Stimulated activated naive CD4-positive, alpha-beta T cell (primary cell): ENCODE data around the gene RPH3AL.
"Not testable (repeated sequence)": the region's sequence is repeated elsewhere in the genome, so short reads cannot be mapped to it uniquely, and the experiment has no call there.

Source experiments
- DNase-seq, 6 experiments: peaks; one replicate each; lab custom pipeline; 2025; lab: John Stamatoyannopoulos, UW

Gene RPH3AL

DNA sequence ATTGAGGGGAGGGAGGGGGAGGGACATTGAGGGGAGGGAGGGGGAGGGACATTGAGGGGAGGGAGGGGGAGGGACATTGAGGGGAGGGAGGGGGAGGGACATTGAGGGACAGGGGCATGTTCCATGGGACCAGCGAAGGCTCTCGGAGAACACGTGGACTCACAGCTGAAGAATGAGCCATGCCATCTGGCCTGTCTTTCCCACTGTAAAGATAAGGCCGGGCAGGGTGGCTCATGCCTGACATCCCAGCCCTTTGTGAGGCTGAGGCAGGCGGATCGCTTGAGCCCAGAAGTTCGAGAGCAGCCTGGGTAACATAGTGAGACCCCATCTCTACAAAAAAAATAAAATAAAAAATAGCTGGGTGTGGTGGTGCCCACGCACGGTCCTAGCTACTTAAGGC, 32.5 kb downstream of the RPH3AL start:
- DNase-seq: no peak

DNA sequence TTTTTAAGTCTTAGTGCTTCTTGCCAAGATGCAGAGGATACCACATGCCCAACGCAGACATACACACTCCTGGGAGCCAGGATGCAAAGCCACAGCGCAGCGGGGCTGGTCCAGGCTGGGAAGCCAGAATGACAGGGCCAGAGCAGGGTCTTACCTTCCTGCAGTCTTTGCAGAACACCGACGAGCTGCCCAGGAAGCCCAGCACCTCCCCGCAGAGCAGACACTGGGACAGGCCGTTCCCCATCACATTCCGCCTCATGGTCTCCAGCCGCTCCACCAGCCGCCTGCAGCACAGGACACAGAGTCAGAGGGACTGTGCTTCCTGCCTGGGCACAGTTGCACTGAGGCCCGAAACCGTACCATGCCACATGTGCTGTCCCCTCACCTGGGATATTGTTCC, 33.3 kb downstream of the RPH3AL start:
- no peak for DNase-seq

DNA sequence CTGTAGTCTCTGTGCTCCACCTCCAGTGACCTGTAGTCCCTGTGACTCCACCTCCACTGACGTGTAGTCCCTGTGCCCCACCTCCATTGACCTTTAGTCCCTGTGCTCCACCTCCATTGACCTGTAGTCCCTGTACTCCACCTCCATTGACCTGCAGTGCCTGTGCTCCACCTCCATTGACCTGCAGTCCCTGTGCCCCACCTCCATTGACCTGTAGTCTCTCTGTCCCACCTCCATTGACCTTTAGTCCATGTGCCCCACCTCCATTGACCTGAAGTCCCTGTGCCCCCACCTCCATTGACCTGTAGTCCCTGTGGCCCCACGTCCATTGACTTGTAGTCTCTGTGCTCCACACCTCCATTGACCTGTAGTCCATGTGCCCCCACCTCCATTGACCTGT, 35.5 kb downstream of the RPH3AL start:
- DNase-seq: not testable (repeated sequence)

DNA sequence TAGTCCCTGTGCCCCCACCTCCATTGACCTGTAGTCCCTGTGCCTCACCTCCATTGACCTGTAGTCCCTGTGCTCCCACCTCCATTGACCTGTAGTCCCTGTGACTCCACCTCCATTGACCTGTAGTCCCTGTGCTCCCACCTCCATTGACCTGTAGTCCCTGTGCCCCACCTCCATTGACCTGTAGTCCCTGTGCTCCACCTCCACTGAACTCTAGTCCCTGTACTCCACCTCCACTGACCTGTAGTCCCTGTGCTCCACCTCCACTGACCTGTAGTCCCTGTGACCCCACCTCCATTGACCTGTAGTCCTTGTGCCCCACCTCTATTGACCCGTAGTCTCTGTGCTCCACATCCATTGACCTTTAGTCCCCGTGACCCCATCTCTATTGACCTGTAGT, 37.2 kb downstream of the RPH3AL start:
- not testable (repeated sequence) for DNase-seq

DNA sequence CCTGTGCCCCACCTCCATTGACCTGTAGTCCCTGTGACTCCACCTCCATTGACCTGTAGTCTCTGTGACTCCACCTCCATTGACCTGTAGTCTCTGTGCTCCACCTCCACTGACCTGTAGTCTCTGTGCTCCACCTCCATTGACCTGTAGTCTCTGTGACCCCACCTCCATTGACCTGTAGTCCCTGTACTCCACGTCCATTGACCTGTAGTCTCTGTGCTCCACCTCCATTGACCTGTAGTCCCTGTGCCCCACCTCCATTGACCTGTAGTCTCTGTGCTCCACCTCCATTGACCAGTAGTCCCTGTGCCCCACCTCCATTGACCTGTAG, 38.0 kb downstream of the RPH3AL start:
- not testable (repeated sequence) for DNase-seq

DNA sequence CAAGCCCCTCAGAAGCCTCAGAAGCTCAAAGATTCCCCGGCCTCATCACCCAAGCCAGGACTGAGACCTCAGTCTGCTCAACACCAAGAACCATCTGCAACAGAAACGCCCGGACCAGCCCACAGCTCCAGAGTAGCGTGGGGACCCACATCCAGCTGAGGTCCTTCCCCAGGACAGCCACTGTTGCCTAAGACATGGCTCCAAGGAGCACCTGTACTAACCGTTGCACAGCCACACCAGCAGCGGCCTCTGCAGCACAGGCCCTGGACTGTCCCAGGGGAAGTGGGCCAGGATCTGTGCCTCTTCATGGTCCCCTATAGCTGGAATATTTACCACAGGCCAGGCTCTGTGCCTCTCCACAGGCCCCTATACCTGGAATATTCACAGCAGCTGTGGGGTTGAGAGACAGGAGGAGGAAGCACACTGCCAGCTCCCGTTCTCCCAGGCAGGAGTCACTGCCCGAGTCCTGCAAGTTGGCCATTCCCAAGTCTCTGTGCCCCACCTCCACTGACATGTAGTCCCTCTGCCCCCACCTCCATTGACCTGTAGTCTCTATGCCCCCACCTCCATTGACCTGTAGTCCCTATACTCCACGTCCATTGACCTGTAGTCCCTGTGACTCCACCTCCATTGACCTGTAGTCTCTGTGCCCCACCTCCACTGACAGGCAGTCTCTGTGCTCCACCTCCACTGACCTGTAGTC, 38.5 kb downstream of the RPH3AL start:
- no peak for DNase-seq

DNA sequence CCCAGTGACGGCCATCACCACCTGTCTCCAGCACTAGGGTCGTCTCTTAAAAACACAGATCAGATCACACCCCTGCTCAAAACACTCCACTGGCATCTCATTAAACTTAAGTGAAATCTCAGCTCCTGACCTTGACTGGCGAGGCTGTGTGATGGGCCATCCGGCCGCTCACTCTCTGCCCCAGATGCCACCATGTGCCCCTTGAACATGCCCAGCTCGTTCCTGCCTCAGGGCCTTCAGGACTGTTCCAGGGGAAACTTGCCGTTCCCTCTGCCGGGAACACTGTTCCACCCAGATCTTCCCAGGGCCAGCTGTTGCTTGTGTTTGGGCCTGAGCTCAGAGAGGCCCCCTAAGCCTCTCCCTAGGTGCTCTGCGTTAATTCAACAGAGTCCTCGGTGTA, 39.4 kb downstream of the RPH3AL start:
- no peak for DNase-seq

DNA sequence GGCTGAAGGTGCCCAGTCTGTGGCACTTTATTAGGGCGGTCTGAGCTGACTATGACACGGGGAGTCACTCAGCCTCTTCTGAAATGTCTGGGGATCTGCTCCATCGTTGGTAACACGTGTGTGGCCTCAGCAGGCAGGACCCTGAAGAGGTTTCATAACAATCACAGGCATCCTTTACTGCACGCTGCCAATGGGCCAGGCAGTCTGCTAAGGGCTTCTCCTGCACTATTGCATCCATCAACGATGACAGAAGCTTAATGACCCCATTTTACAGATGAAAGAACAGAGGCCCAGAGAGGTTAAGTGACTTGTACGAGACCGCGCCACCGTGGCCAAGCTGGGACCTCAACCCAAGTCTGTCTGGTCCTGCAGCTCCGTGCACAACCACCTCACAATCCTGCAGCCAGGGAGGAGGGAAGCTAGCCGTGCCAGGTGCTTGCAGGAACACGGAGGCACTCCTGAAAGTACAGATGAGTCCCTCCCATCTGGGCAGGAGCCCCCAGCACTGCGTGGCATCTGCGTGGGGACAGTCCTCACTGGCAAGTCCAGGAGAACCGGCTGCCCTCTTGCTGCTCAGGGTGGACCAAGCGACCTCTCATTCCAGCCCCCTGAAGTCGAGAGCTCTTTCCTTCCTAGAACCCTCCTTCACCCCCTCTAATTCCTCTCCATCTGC, 40.0 kb downstream of the RPH3AL start:
- DNase-seq: no peak

DNA sequence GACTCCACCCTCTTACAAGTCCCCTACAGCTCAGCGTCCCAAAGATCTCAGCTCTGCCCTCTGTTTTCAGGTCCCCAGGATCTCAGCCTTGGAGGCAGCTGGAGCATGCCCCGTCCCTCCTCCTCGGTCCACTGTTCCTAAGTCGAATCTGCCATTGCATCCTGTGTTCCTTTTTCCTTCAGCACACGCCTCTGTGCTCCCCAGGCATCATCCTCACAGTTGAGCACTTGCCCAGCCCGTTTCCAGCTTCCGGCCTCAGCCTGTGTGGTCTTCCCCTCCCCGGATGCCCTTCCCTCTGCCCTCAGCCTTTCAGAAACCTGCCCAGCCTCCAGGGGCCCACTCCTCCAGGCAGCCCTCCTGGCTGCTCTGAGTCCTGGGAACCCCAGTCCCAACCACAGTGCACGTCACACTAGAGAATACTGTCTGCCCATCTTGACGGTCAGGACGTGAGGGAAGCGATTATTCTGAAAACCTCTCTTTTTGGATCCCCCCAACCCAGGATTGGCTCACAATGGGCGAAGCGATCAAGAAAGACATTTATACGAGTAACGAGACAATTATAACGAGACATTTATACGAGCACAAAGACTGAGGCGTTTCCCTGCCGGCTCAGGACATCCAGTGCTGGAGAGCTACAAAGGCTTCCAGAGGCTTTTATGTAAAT, 41.4 kb downstream of the RPH3AL start:
- DNase-seq: no peak

DNA sequence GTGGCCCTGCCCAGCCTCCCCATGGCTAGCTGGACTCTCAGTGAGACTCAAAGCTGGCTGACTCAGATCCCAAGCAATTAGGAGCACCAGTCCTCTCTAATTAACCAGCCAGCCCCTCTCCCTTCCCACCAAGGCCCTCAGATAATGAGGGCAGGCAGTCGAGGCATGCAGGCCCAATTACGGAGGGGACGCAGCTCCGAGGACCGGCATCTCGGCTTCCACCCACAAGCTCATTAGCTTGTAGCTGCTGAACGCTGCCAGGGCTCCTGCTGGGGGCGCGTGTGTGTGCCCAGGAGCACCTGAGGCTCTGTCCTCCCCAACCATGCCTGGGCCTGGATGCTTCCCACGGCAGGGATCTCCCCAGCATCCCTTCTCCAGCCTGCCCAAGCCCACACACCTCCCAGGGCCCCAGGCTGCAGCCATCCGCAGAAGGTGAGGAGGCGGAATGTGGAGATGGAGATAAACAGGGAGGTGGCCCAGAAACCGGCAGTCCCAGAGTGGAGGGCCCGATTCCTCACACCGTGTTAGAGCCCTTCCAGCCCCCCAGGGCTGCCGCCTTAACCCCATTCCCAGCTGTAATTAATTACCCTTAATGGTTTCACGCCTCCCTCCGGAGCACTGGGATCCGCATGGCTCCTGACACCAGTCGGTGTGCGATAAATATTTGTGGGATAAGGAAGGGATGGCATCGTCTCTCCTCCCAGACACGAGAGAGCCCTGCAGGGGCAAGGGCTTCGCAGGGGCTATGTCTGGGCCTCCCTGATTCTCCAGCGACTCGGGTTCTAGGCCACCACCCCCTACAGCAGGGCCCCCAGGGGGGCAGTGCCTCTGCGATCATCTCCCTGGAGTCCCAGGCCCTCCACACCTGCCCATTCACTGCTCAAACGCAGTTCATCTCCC, 42.2 kb downstream of the RPH3AL start:
- no peak for DNase-seq

DNA sequence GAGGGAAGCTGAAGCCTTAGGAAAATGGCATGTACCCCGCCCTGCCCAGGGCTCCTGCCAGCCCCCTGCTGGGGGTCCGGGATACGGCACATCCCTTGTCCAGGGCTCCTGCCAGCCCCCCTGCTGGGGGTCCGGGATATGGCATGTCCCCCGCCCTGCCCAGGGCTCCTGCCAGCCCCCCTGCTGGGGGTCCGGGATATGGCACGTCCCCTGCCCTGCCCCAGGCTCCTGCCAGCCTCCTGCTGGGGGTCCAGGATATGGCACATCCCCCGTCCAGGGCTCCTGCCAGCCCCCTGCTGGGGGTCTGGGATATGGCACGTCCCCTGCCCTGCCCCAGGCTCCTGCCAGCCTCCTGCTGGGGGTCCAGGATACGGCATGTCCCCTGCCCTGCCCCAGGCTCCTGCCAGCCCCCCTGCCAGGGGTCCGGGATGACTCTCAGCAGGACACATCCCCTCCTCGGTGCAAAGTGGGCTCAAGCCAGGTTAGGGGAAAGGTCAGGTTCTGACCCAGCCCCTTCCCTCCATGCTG, 43.2 kb downstream of the RPH3AL start:
- DNase-seq: no peak

DNA sequence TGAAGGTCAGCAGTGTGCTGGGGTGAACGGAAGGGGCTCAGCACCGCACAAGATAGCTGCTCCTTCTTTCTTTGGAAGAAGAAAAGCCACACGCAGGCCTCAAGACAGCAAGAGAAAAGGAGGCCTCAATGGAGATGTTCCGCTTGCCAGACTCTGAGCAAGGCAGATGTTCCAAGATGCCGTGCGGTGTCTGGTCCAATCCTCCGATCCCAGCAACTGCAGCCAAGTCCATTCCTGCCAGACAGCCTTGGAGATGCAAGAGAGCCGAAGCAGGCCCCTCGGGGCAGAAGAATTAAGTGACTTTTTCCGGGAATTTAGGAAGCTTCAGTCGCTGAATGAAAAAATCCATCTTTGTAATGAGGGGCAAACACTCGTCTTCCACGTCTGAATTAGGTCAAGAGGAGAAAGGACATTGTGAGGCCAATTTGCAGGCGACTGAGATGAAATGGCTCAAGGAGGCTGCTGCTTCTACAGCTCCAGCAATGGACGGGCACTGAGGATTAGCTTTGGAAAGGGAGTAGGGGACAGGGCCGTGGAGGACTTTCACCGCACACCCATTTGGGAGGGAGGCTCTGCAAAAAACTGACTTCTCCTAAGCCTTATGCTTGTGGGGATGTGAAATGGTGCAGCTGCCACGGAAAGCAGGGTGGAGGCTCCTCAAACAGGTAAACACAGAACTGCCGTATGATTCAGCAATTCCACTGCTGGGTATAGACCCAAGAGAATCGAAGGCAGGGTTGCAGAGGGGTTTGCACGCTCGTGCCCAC, 44.7 kb downstream of the RPH3AL start:
- DNase-seq: no peak

DNA sequence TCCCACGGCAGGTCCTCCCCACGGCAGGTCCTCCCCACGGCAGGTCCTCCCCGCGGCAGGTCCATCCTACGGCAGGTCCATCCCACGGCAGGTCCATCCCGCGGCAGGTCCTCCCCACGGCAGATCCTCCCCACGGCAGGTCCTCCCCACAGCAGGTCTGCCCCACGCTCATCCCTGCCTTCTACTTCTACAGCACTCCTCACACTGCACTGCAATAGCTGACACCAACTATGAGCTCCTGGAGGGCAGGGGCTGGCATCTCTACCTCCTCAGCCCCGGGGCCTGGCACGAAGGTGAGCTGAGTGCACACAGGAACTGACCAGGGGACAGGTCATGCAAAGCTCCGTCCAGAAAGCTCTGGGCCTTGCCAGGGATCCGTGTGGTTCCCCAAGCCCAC, 45.3 kb downstream of the RPH3AL start:
- no peak for DNase-seq

DNA sequence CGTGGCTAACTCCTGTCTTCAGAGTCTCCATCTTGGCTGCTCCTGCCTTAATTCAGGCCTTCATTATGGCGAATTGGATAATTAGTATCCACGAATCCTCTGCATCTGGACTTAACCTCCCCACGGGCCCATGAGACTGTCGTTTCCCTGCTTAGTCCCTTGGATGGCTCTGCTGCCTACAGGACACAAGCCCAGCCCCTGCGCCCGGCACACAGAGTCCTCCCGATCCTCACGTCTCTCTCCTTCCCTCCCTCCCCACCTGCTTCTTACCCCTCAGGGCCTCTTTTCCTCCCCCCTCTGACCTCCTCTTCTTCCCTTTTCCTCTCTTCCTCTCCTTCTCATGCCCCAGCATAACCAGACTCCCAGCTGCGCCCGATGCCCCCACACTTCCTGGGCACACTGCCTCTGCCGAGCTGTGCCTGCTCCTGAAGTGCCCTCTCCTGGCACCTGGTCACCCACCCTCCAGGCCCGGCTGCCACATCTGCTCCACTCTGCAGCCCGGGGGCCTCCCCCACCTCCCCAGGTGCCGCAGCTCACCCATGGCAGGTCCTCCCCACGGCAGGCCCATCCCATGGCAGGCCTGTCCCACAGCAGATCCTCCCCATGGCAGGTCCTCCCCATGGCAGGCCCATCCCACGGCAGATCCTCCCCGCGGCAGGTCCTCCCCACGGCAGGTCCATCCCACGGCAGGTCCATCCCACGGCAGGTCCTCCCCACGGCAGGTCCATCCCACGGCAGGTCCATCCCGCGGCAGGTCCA, 45.9 kb downstream of the RPH3AL start:
- DNase-seq: no peak

DNA sequence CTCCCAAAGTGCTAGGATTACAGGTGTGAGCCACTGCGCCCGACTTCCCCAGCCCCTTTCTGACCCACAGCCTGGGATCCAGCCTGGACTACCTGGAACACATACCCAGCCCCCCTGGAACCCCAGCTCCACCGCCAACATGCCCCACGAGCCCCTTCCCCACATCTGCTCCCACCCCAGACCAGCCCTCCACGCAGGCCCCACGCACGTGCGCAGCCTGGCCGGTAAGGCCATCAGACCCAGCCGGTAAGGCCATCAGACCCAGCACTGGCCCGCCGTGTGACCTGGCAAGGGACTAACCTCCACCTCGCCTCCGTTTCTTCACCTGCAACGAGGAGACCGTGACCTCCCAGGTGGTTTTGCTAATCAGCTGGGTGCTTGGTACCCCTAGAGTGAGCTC, 46.5 kb downstream of the RPH3AL start:
- no peak for DNase-seq

DNA sequence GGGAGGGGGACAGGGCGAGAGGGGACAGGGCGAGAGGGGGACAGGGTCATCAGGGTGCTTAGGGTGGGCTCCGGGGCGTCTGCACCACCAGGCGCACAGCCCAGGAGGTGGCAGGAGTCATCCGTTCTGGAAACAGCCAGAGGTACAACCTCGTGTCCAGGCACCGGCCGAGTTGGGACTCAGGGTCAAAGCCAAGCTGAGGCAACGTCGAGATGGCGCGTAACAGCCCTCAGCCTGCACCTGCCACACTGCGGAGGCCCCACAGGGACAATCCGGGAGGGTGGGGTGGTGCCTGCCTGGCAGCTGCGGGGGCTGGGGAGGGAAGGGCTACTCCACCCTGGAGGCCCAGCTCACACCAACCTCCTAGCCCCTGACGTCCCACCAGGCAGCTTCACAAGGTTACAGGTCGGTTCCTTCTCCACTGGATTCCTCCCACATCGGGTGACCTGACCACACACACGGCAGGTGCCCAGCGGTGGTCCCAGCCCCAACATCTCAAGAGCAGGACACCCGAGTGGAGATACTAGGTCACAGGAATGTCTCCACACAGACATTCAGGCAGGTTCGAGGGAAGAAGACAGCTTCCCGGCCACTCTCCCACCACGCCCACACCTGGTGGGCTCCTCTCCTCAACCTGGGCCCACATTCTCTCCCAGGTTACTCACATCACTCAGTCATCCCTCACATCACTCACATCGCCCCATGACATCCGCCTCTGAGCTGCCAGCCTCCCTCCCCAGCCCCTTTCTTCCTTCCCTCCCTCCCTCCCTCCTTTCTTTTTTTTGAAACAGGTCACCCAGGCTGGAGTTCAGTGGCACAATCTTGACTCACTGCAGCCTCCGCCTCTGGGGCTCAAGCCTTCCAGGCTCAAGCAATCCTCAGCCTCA, 47.3 kb downstream of the RPH3AL start:
- DNase-seq: no peak

DNA sequence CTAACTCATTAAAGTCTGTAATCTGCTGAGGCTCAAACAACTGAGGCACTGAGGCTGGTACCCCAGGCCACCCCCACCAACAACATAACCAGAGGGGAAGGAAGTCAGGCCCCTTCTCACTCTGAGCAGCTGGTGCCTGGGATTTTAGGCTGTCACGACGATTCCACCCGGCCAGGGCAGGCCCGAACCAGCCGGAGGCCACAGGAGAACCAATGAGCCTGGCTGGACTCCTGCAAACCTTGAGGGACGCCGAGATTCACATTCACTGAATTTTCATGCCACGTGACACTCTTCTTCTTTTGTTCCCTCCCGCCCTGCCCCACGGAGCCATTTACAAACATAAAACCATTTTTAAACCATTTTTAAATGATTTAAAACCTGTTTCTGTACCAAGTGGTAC, 48.1 kb downstream of the RPH3AL start:
- no peak for DNase-seq

DNA sequence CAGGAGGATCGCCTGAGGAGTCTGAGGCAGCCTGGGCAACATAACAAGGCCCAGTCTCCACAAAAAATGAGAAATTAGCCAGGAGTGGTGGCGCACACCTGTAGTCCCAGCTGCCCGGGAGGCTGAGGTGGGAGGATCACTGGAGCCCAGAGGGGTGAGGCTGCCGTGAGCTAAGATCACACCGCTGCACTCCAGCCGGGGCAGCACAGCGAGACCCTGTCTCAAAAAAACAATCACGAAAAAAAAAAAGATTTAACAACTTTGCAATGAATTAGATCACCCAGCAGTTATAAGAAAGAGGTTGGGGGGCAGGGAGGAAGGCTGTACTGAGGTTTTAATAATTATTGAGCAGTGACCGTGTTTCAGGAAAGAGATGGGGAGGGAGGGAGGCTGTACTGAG, 49.4 kb downstream of the RPH3AL start:
- DNase-seq: no peak

DNA sequence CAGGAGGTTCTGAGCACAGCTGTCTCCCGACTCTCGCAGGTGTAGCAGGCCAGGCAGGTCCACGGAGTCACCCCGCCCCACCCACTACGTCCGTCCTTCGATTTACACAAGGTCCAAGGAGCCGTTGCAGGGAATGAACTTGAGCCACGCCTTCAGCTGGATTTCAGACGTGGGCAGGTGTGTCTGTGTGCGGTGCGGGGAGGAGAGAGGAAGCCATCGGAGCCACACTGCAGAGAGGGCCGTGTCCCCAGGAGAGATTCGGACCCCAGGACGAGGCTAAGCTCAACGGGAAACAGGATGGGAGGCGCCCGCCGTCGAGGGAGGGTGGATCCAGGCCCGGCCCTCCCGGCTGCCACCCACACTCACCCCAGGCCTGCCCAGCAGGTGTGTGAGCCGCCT, 50.3 kb downstream of the RPH3AL start:
- no peak for DNase-seq
